Measurements from ENCODE around the gene IRS1.

Gene IRS1

DNA sequence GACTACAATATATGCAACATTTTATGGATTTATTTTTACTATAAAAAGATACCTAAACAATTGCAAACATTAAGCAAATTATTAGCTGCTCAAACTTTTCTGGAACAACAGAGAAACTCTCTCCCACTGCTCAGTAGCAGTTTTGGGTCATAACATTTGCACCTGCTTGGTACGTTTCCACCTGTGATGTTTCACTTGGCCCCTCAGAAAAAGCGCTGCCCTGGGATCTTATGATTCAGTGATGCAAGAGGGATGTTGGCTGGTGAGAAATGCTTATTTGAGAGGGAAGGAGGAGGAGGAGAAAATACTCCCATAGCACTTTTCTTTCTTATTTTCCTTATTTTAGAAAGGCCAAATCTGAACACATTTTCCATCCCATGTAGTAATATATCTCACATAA, 9.2 kb downstream of the IRS1 start:
- DNase-seq, result no peak

DNA sequence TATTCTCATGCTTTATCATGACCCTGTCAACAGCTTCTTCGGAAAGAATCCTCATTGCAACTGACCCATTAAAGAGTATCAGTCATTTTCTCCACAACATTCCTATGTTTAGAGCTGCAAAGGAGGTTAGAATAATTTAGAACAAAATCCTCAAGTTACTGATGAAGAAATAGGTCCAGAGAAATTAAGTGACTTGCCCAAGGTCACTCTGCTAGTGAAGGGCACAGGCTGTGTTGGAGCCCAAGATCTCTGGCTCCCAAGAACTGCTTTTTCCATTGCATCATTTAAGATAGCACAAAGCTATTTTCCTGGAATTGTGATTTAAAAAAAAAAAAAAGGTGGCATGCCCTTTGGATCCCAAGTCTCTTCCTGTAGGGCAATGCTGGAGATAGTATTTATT, 9.6 kb downstream of the IRS1 start:
- no peak for DNase-seq

DNA sequence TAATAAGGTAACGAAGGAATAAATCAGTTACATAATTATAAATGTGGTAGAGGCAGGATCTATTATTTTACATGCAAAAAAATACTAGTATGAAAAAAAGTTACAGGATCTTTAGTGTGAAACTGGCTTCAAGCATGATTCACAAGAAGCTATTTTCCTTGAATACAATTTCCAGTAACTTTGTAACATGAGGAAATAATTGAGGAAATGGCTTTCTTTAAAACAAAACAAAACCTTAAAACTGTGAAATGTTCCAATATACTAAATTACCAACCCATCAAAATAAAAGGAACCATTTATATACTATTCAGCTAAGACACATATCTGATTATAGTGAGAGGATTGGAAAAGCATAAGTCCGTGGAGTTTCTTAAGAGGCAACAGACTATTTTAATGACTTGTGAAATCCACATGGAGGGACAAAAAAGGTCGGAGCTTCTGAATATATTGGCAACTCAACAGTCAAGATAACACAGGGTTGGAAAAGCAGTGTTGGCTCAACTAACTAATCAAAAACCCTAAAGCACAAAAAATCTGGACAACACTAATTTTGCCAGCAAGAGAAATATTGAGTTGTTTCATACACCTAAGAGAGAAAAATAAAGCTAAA, 10.6 kb downstream of the IRS1 start:
- no peak for DNase-seq

- no peak for DNase-seq
Observed at GRCh38 chr2:226788064-226788463, 11.6 kb downstream of the IRS1 start.

- no peak for DNase-seq
Observed at GRCh38 chr2:226783885-226784284, 15.7 kb downstream of the IRS1 start.

- DNase-seq, result no peak
Observed at GRCh38 chr2:226782092-226782713, 17.4 kb downstream of the IRS1 start.

- DNase-seq, result no peak
Observed at GRCh38 chr2:226780431-226780830, 19.2 kb downstream of the IRS1 start.

GRCh38 chr2:226777611-226778010, 22.0 kb downstream of the IRS1 start:
- no peak for DNase-seq

- no peak for DNase-seq
Observed at GRCh38 chr2:226776104-226776503, 23.5 kb downstream of the IRS1 start.

GRCh38 chr2:226775032-226775509, 24.5 kb downstream of the IRS1 start:
- DNase-seq, result no peak

- no peak for DNase-seq
Observed at GRCh38 chr2:226773291-226773690, 26.3 kb downstream of the IRS1 start.

GRCh38 chr2:226772389-226773179, 27.0 kb downstream of the IRS1 start:
- no peak for DNase-seq

GRCh38 chr2:226771067-226771466, 28.6 kb downstream of the IRS1 start:
- DNase-seq, result no peak

GRCh38 chr2:226767056-226767813, 32.4 kb downstream of the IRS1 start:
- no peak for DNase-seq

- no peak for DNase-seq
Observed at GRCh38 chr2:226766352-226767055, 33.1 kb downstream of the IRS1 start.

DNA sequence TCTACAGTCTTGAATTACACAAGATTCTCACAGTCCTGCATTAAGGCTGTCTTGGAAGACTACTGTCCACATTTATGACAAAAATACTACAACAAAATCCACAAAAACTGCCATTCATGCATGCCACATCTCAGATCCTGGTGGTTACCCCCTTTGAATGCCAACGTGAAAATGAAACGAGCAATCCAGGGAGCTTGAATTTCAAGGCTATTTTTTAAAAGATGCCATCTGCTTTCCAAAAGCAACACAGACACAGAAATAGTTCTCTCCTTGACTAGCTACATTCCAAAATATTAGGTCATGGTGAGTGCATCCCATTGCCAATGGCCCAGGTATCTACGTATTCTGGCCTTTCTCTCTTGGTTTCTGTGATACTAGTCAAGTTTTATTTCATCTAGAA, 36.3 kb downstream of the IRS1 start:
- no peak for DNase-seq

DNA sequence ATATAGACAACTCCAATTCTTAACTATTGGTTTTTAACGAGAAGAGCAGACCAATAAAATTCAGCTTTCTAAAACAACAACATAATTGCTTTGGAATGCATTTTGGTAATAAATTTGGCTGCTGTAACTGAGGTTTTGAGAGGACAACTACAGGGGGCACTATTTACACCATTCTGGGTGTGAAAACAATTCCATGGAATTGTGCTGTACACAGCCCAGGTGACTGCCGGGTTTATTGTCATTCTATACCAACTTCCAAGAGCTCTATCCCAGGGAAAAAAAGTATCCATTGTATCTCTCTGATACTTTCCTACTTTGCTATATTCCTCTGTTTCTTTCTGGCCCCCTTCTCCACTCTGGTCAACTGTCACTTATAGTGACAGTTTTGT, 38.4 kb downstream of the IRS1 start:
- no peak for DNase-seq

DNA sequence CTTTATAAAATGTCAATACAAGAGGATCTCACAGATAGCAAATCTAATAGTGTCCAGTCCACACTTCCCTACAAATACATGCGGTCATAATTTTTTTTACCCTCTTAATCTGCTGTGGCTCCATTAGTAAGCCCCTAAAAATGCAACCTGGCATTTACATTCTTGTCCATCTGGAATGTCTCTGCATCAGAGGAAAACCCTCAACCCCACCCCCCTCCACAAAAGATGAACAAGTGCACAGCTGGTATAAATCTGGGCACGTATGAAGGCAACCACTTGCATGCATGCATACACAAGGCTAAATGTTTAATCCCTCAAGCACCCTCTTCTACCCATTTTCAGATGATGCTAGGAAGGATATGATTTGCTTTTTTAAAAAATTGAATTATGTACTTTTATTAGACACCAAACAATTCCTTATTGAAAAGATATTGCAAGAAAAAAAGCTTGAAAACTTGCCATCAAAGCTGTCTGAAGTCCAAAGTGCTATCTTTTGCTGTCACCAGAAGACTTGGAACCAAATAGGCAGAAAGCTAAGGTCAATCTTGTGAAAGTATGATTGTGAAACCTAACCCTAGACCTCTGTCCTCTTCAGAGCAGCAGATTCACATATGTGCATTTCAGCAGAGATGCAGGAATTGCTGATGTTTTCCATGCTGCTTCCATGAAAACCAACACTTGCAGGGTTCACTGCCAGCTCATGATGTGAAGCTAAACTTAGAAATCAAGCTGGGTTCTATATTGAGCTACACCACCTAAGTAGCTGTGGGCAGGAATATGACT, 39.0 kb downstream of the IRS1 start:
- no peak for DNase-seq

GRCh38 chr2:226759768-226760167, 39.9 kb downstream of the IRS1 start:
- no peak for DNase-seq

DNA sequence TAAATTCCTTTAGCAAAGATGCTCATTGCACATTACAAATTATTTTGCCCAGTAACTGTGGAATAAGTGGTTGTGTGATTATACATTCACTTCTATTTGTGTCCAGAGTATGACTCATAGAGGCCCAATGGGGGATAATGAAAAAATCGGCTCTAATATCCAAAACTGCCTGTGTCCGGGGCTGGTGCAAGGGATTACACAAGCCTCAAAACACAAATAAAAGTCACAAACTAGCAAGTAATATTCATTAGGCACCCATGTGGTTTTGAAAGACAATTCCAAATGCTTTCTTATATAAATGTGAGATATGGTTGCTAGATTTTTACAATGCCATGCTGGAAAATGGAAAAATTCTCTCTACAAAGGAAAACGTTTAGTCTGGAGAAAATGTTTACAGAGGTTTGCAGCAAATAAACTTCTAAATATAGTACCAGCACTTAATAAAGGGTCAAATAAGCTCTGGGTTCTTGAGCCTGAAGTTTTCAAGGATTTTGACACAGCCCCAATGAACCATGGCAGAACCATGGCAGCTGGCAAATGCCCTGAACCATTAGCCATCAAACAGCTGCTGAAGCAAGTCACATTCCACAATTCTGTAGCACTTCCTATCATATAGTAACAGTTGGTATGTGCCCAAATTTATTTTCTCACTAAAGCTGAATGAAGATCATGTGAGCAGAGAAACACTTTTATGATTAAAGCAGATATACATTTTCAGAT, 40.5 kb downstream of the IRS1 start:
- peak; percentile 22 for DNase-seq

DNA sequence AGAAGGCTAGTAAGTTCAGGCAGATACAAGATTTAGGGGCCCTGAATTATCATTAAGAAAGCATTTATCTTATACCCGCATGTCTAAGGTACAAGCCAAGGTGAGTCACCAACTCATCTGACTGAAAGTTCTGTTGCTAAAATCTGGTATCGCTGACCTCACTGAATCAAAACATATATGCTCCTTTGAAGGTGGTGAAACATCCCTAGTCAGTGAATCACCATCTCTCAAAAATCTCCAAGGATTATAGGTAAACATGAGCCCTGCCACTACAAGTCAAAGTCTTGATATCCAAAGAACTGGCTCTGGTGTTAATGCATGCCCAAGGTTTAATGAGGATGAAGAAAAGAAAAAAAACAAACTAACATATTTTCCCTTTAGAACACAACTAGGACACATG, 43.5 kb downstream of the IRS1 start:
- DNase-seq, result no peak

All from NCI-H1694 (cell line).